T-helper 2 cell treated with Interferon-gamma antibody and Interleukin-4, amounts not matched to agents 100 ng/mL and 5 ng/mL, for 36 hours (primary cell): ENCODE measurements around the gene C2CD5. TPM values are rescaled to one million over a fixed set of nuclear protein-coding genes. Genes with fewer than 3 reads are reported as not detected.
"Not testable (repeated sequence)": the region's sequence is repeated elsewhere in the genome, so short reads cannot be mapped to it uniquely, and the experiment has no call there.

Experiments
- intact Hi-C: fragments of 100-400 bp; cut with micrococcal nuclease; formaldehyde crosslinking; loops from one replicate; pipeline ENCODE4 v1.15.1; 2023
- total RNA-seq: library from RNA; stranded (reverse); gene quantifications from 2 replicates; pipeline ENCODE4 v1.2.3, GENCODE V29; 2022

Gene C2CD5
- total RNA-seq, 1 donor from 2014 or later, result 49.2 TPM

- intact Hi-C loops, result no loop called here
These were observed 7.9 kb downstream of the C2CD5 start for GRCh38 chr12:22536346-22536945.

- intact Hi-C loops, result loop anchor here (1.0 kb wide), 1 partner anchor 9 kb away; the partner anchor contains the start of gene C2CD5
These were observed 8.9 kb downstream of the C2CD5 start for GRCh38 chr12:22535478-22535877.

- intact Hi-C loops, result loop anchor here (1.0 kb wide), 1 partner anchor 9 kb away; the partner anchor contains the start of gene C2CD5
These were observed 9.3 kb downstream of the C2CD5 start for GRCh38 chr12:22535038-22535437.

GRCh38 chr12:22533155-22533554 is 11.2 kb downstream of the C2CD5 start:
- intact Hi-C loops, result no loop called here

GRCh38 chr12:22532317-22532716 is 12.0 kb downstream of the C2CD5 start:
- intact Hi-C loops, result no loop called here

DNA sequence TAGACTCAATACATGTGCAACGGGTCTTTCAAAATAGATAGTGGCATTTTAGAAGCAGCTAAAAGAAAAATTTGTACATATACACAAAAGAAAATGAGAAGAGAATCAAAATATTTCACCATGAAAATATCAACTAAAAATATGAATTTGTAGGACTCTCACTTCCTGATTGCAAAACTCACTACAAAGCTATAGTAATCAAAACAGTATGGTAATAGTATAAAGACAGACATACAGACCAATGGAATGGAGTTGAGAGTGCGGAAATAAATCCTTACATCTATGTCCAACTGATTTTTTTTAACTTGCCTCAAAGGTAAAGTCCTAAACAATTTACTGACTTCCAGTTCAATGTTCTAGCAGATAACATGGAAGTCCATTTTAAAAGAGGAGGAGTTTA is 13.1 kb downstream of the C2CD5 start:
- intact Hi-C loops, result no loop called here

DNA sequence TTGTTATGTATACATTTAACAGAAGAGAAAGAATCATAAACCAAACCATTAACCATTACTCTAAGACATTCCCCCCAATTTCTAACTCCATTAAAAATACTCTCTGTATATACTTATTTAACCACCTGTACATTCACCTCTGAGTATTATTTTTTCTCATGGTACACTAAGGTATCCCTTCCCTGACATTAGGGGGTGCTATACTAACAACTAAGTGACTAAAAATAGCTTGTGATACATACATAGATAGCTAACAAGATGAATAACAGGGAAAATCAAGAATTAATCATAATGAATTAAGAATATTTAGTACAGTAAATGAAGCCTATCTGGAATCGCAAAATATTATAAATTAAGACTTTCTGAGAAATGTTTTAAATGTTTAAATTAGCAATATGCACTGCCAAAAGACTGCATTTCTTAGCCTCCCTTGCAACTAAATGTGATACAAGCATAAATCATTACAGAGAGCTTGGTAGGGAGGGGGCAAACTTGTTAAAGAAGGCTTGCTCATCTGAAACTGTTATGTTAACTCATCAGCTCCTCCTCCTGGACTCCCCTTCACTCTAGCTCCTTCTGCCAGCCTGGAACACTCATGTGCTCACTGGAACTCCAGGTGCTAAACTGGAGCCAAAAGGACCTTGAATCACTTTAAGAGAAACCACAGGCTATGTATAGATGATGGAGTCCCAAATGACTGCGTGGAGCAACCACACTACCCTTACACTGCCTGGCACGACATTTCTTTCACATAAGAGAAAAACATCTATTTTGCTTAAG is 14.9 kb downstream of the C2CD5 start:
- intact Hi-C loops, result loop anchor here (1.0 to 2.0 kb wide), 3 partner anchors 15 to 137 kb away; partner anchors contain the start of gene C2CD5

GRCh38 chr12:22527999-22528398 is 16.3 kb downstream of the C2CD5 start:
- intact Hi-C loops, result loop anchor here (2.0 kb wide), 1 partner anchor 17 kb away; the partner anchor contains the start of gene C2CD5

DNA sequence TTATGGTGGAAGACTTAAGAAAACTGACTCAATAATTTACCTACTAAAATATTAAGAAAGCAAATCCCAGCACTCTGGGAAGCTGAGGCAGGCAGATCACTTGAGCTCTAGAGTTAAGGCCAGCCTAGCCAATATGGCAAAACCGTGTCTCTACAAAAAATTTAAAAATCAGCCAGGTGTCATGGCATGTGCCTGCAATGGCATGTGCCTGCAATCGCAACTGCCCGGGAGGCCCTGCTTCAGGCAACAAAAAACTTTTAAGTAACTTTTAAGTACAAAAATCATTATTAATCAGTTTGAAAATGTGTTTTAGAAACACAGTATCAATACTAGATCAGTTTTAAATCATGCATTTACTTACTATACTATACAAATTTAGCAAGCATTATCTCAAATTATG is 17.5 kb downstream of the C2CD5 start:
- intact Hi-C loops, result no loop called here

- intact Hi-C loops, result no loop called here
These were observed 18.9 kb downstream of the C2CD5 start for GRCh38 chr12:22525426-22525825.

GRCh38 chr12:22518998-22519397 is 25.3 kb downstream of the C2CD5 start:
- intact Hi-C loops, result no loop called here

DNA sequence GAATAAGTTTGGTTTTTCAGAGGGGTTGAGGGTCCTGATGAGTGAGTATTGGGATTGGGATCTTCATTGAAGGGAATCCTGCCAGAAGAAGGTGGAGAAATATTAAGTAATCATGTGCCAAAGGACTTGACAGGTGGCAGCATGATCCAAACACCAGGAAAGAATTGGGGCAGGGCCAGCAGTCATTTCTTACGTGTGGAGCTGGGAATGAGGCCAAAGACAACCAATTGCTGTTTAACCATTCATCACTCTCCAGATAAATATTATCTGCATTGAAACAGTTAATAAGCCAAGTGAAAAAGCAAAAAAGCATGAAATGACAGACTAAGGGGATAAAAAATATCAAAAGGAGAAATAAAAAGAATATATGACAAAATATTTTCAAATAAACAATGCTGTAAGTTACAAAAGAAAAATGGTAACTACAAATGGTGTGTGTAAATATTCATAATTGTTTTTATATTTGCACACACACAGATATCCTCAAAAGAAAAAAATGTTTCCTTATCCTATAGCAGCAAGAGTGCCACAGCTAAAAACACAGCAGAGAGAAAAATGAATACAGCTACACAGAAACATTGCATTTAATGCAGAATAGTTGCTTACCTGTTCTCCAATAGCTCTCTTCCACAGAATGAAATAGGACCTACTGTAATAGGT is 26.2 kb downstream of the C2CD5 start:
- intact Hi-C loops, result no loop called here

DNA sequence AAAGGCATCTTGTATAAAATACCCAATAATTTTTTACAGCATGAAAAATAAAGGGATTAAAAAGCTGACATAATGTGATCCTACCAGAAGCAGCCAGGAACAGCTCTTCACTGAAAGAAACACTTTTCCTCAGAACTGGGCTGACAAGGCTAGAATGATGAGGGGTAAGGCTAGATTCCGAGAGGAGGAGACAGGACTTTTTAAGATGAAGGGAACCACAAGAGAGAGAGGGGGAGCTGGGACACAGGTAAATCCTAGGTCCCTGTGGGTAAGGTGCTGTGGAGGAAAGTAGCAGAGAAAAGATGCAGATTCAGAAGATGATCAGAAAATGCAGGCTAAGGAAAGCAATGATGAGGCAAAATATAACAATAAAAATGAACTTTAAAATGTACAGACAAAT is 29.5 kb downstream of the C2CD5 start:
- intact Hi-C loops, result no loop called here

DNA sequence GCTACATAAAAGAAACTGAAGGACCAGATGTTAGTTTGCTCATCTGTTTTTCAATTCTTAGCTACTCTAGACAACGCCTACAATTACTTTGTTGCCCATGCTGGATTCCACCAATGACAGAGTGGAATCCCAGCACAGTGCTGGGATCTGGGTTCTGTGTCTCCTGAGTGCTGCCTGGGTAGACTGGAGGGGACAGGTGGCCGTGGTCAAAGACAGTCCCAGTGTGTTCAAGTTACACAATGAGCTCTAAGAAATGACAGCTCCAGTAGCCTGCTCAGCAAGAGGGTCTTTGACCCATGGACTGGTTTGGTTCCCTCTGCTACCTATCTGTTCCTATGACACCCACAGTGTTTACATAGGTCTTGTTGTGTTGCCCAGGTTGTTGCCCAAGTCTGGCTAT is 38.5 kb downstream of the C2CD5 start:
- intact Hi-C loops, result no loop called here

GRCh38 chr12:22500100-22500499 is 44.2 kb downstream of the C2CD5 start:
- intact Hi-C loops, result no loop called here

GRCh38 chr12:22499445-22499844 is 44.9 kb downstream of the C2CD5 start:
- intact Hi-C loops, result no loop called here

DNA sequence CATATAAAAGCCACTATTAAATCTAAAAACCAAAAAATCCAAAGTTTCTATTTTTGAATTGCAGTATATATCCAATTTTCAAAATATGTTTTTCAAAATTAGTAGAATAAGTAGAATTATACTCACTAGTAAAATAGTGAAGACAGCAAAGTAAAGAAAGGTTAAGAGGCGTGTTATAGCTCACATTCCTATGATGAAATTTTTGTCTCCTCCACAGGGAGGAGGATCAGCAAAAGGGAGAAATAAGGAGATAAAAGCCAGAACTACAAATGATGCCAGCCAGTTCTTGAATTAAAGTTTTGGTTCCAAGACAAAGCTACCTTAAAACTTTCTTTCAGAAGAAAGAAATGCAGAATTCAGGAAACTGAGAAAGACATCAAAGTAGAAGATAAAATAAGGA is 50.0 kb downstream of the C2CD5 start:
- intact Hi-C loops, result no loop called here

- intact Hi-C loops, result no loop called here
These were observed 53.3 kb downstream of the C2CD5 start for GRCh38 chr12:22491034-22491433.

DNA sequence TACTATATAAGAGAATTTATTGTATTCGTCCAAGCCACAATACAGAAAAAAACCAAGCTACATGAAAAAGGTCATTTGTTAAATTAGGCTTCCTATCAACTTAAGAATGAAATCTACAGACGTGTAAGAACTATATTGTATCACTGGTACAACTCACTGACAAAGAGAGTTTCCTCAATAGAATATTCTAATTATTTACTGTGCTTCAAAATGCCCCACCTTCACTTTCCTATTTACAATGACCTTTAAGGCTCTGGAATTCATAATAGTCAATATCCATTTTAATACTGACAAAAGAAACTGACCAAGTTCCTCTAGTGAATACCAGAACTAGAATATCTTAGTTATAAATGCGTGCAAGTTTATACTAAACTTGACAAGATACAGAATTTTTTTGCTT is 55.9 kb downstream of the C2CD5 start:
- intact Hi-C loops, result no loop called here

DNA sequence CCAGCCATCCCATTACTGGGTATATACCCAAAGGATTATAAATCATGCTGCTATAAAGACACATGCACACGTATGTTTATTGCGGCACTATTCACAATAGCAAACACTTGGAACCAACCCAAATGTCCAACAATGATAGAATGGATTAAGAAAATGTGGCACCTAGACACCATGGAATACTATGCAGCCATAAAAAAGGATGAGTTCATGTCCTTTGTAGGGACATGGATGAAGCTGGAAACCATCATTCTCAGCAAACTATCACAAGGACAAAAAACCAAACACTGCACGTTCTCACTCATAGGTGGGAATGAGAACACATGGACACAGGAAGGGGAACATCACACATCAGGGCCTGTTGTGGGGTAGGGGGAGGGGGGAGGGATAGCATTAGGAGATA is 56.7 kb downstream of the C2CD5 start:
- intact Hi-C loops, result not testable (repeated sequence)

DNA sequence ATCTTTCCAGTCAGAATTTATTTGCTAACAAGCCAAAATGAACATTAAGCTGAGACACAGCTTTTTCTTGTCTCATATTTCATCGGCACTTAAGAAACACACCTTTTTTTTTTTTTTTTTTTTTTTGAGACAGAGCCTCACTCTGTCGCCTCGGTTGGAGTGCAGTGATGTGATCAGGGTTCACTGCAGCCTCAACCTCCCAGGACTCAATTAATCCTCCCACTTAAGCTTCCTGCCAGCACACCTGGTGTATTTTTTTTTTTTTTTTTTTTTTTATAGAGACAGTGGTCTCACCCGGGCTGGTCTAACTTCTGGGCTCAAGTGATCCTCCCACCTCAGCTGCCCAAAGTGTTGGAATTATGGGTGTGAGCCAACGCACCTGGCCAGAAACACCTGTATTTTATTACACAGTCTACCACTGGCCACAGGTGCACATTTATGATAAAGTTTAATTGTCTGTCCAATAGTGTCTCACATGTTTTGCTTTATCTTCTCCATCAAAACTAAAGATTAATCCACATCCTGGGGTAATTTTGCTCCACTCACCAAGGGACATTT is 62.7 kb downstream of the C2CD5 start:
- intact Hi-C loops, result no loop called here

DNA sequence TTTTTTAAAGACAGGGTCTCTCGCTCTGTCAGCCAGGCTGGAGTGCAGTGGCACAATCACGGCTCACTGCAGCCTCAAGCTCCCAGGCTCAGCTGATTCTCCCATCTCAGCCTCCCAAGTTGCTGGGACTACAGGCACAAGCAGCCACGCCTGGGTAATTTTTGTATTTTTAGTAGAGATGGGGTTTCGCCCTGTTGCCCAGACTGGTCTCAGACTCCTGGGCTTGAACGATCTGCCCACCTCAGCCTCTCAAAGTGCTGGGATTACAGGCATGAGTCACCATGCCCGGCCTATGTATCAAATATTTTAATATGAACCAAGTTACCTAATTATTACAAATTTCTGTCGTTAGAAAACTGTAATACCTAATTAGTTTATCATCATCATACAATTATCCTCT is 63.5 kb downstream of the C2CD5 start:
- intact Hi-C loops, result not testable (repeated sequence)
